HepG2 (cell line): ENCODE measurements around the gene HRCT1. TPM values are rescaled to one million over a fixed set of nuclear protein-coding genes. Genes with fewer than 3 reads are reported as not detected.

Experiments
- ATAC-seq: fragments of 200-7000 bp; cut with Tn5 transposase; 3 replicates; pipeline ENCODE4 v1.9.1; 2020; ENCODE audit warnings: mild to moderate bottlenecking, moderate library complexity
- BruUV-seq: library from RNA; stranded (reverse); fragments of 400-500 nt; replicated peaks from 2 replicates; lab custom pipeline; 2021; lab: Mats Ljungman, UMichigan
- CTCF ChIA-PET: fragments of 300-600 bp; formaldehyde crosslinking; extraction: SDS; loops from one replicate; lab custom pipeline; 2021; ENCODE audit warnings: low total read pairs, inconsistent platforms, low intra/inter-chr PET ratio; lab: Yijun Ruan, JAX
- POLR2A ChIA-PET: fragments of 350-600 bp; sonication (Branson Sonifier 250); formaldehyde crosslinking; loops from one replicate; lab custom pipeline; 2020; ENCODE audit warnings: antibody characterized with exemption, inconsistent platforms; lab: Yijun Ruan, JAX
- DNase-seq: peaks from one replicate; pipeline ENCODE4 v3.0.0-alpha.2; 2015; ENCODE audit warnings: low spot score
- FAIRE-seq: peaks from 3 replicates; lab custom pipeline; 2011; peaks lifted over from hg19 to GRCh38; lab: Jason Lieb, UNC
- H2AFZ ChIP-seq: one replicate; pipeline ENCODE4 v1.6.1; 2011; ENCODE audit warnings: low read length, inconsistent platforms
- H3K27ac ChIP-seq: fragments of 300-600 bp; 3 replicates; pipeline ENCODE4 v1.8.0; 2011; ENCODE audit warnings: mixed run types, mild to moderate bottlenecking, mixed read lengths, low read length, inconsistent platforms; ENCODE audit not compliant: insufficient read depth; ENCODE audit errors: extremely low read length
- H3K27me3 ChIP-seq, 2 experiments: fragments of 200-600 bp in 1 of 2; 2 replicates in 1 of 2; 3 replicates in 1 of 2; pipeline versions ENCODE4 v1.6.0 to v1.8.0; 2011; ENCODE audit warnings: low read length in 2 of 2, mild to moderate bottlenecking in 2 of 2, moderate library complexity in 2 of 2, inconsistent platforms in 1 of 2; ENCODE audit not compliant: insufficient read depth in 2 of 2, control insufficient read depth in 1 of 2
- H3K36me3 ChIP-seq, 2 experiments: fragments of 200-600 bp in 1 of 2; replicated peaks in 1 of 2; 2 replicates in 1 of 2; 3 replicates in 1 of 2; pipeline versions ENCODE4 v1.5.1 to v1.8.0; 2011; ENCODE audit warnings: low read length in 2 of 2, inconsistent platforms in 1 of 2; ENCODE audit not compliant: insufficient read depth in 2 of 2, control insufficient read depth in 1 of 2
- H3K4me1 ChIP-seq: 2 replicates; pipeline ENCODE4 v1.5.1; 2012; ENCODE audit warnings: low read length, inconsistent platforms; ENCODE audit not compliant: insufficient read depth
- H3K4me2 ChIP-seq: 2 replicates; pipeline ENCODE4 v1.6.0; 2011; ENCODE audit warnings: low read depth, low read length, inconsistent platforms
- H3K4me3 ChIP-seq, 3 experiments: fragments of 200-600 bp in 1 of 3; sonication (generic), shearing (Covaris generic) in 1 of 3; replicated peaks in 1 of 3; 2 replicates each; pipeline ENCODE4 v1.5.1; 2011 to 2016; ENCODE audit warnings: low read length in 3 of 3, inconsistent platforms in 2 of 3, low read depth in 2 of 3, mild to moderate bottlenecking in 2 of 3, control low read depth in 1 of 3, mixed read lengths in 1 of 3; ENCODE audit not compliant: insufficient read depth in 1 of 3
- H3K79me2 ChIP-seq: one replicate; pipeline ENCODE4 v1.6.1; 2011; ENCODE audit warnings: low read length, inconsistent platforms; ENCODE audit not compliant: insufficient read depth
- H3K9ac ChIP-seq: 2 replicates; pipeline ENCODE4 v1.6.0; 2011; ENCODE audit warnings: mild to moderate bottlenecking, low read depth, low read length, inconsistent platforms; ENCODE audit not compliant: insufficient read depth
- H3K9me3 ChIP-seq: 2 replicates; pipeline ENCODE4 v1.5.1; 2012; ENCODE audit warnings: mild to moderate bottlenecking, low read length
- H4K20me1 ChIP-seq: 2 replicates; pipeline ENCODE4 v1.6.0; 2011; ENCODE audit warnings: inconsistent platforms, mild to moderate bottlenecking, low read length, moderate library complexity; ENCODE audit not compliant: insufficient read depth
- CREB1 ChIP-seq, 2 experiments: fragments of 450-650 bp in 1 of 2; IDR thresholded peaks; 2 replicates each; pipeline ENCODE4 v1.6.1; 2016 to 2017; ENCODE audit warnings: control low read depth in 1 of 2, mild to moderate bottlenecking in 1 of 2, missing compliant biosample characterization in 1 of 2, missing genetic modification characterization in 1 of 2
- KDM5B ChIP-seq: sonication (generic); formaldehyde crosslinking; IDR thresholded peaks from 2 replicates; pipeline ENCODE4 v1.4.0; 2020; ENCODE audit warnings: missing genetic modification reagents, mild to moderate bottlenecking, borderline replicate concordance
- TBL1XR1 ChIP-seq: fragments of 150-350 bp; IDR thresholded peaks from 2 replicates; pipeline ENCODE4 v1.6.1; 2014; ENCODE audit warnings: borderline replicate concordance, low read length; ENCODE audit not compliant: partially characterized antibody
- WGBS: methylation state at CpG from one replicate; pipeline ENCODE4 v1.1.6; 2017; ENCODE audit warnings: low lambda C conversion rate; 5-methylcytosine and 5-hydroxymethylcytosine counted together
- in situ Hi-C: cut with HindIII; loops from 2 replicates; pipeline ENCODE4 v1.10.0; 2017; ENCODE audit warnings: low pct_unique_long_range_greater_than_20kb; ENCODE audit not compliant: extremely low pct_ligation_motif_present
- intact Hi-C: fragments of 100-400 bp; cut with micrococcal nuclease; formaldehyde crosslinking; loops from one replicate; pipeline ENCODE4 v1.10.0; 2022; ENCODE audit not compliant: unreplicated experiment
- polyA plus RNA-seq, 8 experiments: library from polyadenylated mRNA; depleted of rRNA in 3 of 8; stranded (reverse) in 7 of 8; unstranded in 1 of 8; fragments of >200 nt; fragmentation: Illumina TruSeq in 4 of 8; extraction: Trizol in 4 of 8; gene quantifications; 2 replicates each; pipeline versions ENCODE4 v1.2.1 to v1.2.3, GENCODE V29; 2011 to 2016; ENCODE audit warnings: low read depth in 4 of 8, missing spikeins in 1 of 8, mixed read lengths in 1 of 8; ENCODE audit not compliant: insufficient read depth in 1 of 8
- total RNA-seq, 5 experiments: library from RNA; depleted of rRNA; stranded (reverse); fragments of >200 nt; fragmentation: Illumina TruSeq; extraction: Trizol; gene quantifications; 2 replicates each; pipeline ENCODE4 v1.2.3, GENCODE V29; 2016; ENCODE audit warnings: low read depth in 1 of 5
- TF ChIP-seq, protein P1 (sequence below): sonication (generic); formaldehyde crosslinking; IDR thresholded peaks from 2 replicates; pipeline ENCODE4 v1.4.0; 2020; ENCODE audit warnings: missing genetic modification reagents
- TF ChIP-seq, protein P2 (sequence below): IDR thresholded peaks from 2 replicates; pipeline ENCODE4 v1.6.1; 2016; ENCODE audit warnings: mild to moderate bottlenecking
- TF ChIP-seq, protein P3 (sequence below): sonication (generic); formaldehyde crosslinking; IDR thresholded peaks from 2 replicates; pipeline ENCODE4 v1.5.0; 2020; ENCODE audit warnings: mild to moderate bottlenecking, missing genetic modification reagents, moderate library complexity

The HRCT1 gene
- total and polyA plus RNA-seq, 2 of the 13 experiments (the other 11 are each of a cell fraction or from before 2014, with no cell fraction given) = 0.13 TPM; not detected in 1

DNA sequence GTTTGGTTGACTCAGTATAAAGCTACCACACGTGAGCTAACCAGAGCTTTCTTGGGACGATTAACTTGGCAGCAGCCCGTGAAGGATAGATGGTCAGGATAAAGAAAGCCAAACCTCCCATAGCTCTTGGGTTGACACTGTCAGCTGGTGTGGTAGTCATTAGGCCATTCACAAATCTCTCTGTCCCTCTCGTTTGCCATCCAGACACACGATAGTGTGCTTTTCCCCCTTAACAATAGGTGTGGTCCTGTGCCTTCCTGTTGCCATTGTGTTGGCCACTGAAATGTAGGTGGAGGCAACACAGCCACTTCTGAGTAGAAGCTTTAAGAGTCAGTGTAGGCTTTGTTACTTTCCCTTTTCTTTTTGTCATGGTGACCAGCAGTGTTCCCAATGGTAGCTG is 47.5 kb upstream of the HRCT1 start (continued):
- TF ChIP-seq KDM5B (CRISPR knock-in tag) = no peak
- TF ChIP-seq, protein P1, sequence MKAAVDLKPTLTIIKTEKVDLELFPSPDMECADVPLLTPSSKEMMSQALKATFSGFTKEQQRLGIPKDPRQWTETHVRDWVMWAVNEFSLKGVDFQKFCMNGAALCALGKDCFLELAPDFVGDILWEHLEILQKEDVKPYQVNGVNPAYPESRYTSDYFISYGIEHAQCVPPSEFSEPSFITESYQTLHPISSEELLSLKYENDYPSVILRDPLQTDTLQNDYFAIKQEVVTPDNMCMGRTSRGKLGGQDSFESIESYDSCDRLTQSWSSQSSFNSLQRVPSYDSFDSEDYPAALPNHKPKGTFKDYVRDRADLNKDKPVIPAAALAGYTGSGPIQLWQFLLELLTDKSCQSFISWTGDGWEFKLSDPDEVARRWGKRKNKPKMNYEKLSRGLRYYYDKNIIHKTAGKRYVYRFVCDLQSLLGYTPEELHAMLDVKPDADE = no peak
- TF ChIP-seq, protein P2, sequence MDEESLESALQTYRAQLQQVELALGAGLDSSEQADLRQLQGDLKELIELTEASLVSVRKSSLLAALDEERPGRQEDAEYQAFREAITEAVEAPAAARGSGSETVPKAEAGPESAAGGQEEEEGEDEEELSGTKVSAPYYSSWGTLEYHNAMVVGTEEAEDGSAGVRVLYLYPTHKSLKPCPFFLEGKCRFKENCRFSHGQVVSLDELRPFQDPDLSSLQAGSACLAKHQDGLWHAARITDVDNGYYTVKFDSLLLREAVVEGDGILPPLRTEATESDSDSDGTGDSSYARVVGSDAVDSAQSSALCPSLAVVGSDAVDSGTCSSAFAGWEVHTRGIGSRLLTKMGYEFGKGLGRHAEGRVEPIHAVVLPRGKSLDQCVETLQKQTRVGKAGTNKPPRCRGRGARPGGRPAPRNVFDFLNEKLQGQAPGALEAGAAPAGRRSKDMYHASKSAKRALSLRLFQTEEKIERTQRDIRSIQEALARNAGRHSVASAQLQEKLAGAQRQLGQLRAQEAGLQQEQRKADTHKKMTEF = no peak
- TF ChIP-seq, all 625 proteins: peak for 0

DNA sequence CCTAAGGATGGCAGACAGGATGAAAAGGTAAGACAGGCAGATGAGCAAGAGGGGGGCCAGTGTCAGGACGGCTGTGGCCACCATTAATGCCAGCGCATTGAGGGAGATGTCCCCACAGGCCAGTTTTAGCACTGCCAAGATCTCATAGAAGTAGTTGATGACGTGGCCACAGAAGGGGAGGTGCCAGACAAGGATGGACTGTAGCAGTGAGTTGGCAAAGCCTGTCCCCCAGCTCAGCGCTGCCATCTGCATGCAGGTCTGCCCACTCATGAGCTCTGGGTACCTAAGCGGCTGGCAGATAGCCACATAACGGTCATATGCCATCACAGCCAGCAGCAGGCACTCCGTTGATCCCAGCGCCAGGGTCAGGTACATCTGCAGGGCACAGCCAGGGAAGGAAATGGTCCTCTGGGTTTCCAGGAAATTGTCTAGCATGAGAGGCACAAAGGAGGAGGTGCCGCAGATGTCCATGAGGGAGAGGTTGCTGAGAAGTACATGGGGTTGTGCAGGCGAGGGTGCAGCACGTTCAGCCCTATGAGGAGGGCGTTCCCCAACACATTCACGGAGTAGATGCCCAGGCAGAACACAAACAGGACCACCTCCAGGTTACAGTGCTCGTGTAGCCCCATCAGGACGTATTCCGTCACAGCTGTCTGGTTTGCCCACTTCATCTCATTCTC is 46.6 kb upstream of the HRCT1 start:
- ChIA-PET POLR2A (no interaction called here), CTCF (no interaction called here)
- ATAC-seq (no peak), FAIRE-seq (no peak), DNase-seq (no peak)
- Histone ChIP-seq H3K9ac (no peak overlapping the region), H3K27me3 (peaks cover 1 to 28% of the 10 kb centered on the region in 2 experiments; a peak in 2 of 5 replicates), H3K79me2 (no peaks in the 10 kb centered on the region), H2AFZ (no peak overlapping the region), H4K20me1 (no peaks in the 10 kb centered on the region), H3K4me3 (no peak overlapping the region), H3K27ac (no peak overlapping the region), H3K4me2 (no peak overlapping the region), H3K9me3 (no peaks in the 10 kb centered on the region), H3K4me1 (no peaks in the 10 kb centered on the region), H3K36me3 (no peaks in the 10 kb centered on the region)
- in situ Hi-C loops (no loop called here), intact Hi-C loops (no loop called here)
- WGBS = 37% methylated on average over 12 of the region's 16 CpGs
- peak; percentile 64 for TF ChIP-seq CREB1 (IDR thresholded peaks at IDR 0.05)
- no peak for TF ChIP-seq CREB1 (CRISPR knock-in tag; IDR thresholded peaks at IDR 0.05)
- TF ChIP-seq, protein P3, sequence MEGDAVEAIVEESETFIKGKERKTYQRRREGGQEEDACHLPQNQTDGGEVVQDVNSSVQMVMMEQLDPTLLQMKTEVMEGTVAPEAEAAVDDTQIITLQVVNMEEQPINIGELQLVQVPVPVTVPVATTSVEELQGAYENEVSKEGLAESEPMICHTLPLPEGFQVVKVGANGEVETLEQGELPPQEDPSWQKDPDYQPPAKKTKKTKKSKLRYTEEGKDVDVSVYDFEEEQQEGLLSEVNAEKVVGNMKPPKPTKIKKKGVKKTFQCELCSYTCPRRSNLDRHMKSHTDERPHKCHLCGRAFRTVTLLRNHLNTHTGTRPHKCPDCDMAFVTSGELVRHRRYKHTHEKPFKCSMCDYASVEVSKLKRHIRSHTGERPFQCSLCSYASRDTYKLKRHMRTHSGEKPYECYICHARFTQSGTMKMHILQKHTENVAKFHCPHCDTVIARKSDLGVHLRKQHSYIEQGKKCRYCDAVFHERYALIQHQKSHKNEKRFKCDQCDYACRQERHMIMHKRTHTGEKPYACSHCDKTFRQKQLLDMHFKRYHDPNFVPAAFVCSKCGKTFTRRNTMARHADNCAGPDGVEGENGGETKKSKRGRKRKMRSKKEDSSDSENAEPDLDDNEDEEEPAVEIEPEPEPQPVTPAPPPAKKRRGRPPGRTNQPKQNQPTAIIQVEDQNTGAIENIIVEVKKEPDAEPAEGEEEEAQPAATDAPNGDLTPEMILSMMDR = 0 out of 2 replicates have a peak, but pooled peaks have one; percentile 8
- no peak for TF ChIP-seq TBL1XR1
- BruUV-seq = no TSS peak
